BLaER1 treated with 17β-estradiol and CSF1 and Interleukin-3, amounts not matched to agents 10 nM and 100 nM (cell line): ENCODE data around the gene ANTXR2.
"Not testable (repeated sequence)": the region's sequence is repeated elsewhere in the genome, so short reads cannot be mapped to it uniquely, and the experiment has no call there.

ENCODE experiments used
- H3K27ac ChIP-seq, 11 experiments: shearing (Covaris generic); formaldehyde crosslinking; 2 replicates each; pipeline ENCODE4 v1.8.1; 2022
- H3K27me3 ChIP-seq, 11 experiments: shearing (Covaris generic); formaldehyde crosslinking; 2 replicates each; pipeline ENCODE4 v1.8.1; 2022
- H3K36me3 ChIP-seq, 11 experiments: shearing (Covaris generic); formaldehyde crosslinking; 2 replicates each; pipeline ENCODE4 v1.8.1; 2022
- H3K4me1 ChIP-seq, 10 experiments: shearing (Covaris generic); formaldehyde crosslinking; 2 replicates each; pipeline ENCODE4 v1.8.1; 2022
- H3K4me2 ChIP-seq, 11 experiments: shearing (Covaris generic); formaldehyde crosslinking; 2 replicates each; pipeline ENCODE4 v1.8.1; 2022
- H3K4me3 ChIP-seq, 10 experiments: shearing (Covaris generic); formaldehyde crosslinking; 2 replicates each; pipeline ENCODE4 v1.8.1; 2022
- H3K9ac ChIP-seq, 11 experiments: shearing (Covaris generic); formaldehyde crosslinking; 2 replicates each; pipeline ENCODE4 v1.8.1; 2022
- H3K9me3 ChIP-seq, 11 experiments: shearing (Covaris generic); formaldehyde crosslinking; replicated peaks in 1 of 11; 2 replicates each; pipeline ENCODE4 v1.8.1; 2022
- H4K20me1 ChIP-seq, 11 experiments: shearing (Covaris generic); formaldehyde crosslinking; 2 replicates each; pipeline ENCODE4 v1.8.1; 2022
- Cebpa-rat ChIP-seq, 11 experiments: shearing (Covaris generic); IDR thresholded peaks; 2 replicates each; pipeline ENCODE4 v1.8.1; 2022

The ANTXR2 gene

DNA sequence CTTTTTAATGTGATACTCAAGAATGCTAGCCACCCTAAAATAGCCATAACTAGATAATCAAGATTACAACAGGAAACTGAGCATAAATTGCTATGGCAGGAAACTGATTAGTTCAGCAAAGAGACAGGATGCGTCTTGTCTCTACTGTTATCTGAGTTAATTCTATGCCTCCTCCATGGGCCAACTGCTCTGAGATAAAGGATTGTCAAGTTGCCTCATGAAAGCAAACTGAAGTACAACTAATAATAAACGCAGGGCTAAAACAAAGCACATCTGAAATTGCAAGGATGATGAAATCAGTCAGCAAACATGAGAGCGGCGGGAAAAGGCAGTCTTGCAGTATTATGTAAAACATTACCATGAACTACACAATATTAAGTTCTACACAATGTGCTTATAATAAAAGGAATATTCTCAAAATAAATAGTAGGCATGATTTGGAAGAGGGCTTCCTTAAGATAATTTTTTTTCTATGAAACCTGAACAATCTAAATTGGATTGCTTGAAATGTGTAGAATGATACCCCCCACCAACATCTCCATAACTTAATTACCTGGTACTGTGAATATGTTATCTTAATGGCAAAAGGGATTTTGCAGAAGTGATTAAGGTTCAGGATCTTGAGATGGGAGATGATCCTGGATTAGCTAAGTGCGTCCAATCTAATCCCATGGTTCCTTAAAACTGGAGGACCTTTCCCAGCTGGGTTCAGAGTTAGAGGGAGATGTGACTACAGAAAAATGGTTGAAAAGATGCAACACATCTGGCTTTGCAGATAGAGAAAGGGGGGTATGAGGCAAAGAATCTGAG, 65.9 kb downstream of the ANTXR2 start:
- Histone ChIP-seq H3K4me2 (peak overlapping the region; percentile 40 to 83 (median 69)), H3K4me3 (peak overlapping the region in 1 of 10 experiments; percentile 21; a peak in 1 of 20 replicates), H3K36me3 (peaks cover 0 to 60% (median 18%) of the 10 kb centered on the region in 11 experiments; a peak in 14 of 22 replicates), H4K20me1 (no peaks in the 10 kb centered on the region), H3K27me3 (no peaks in the 10 kb centered on the region), H3K4me1 (peaks cover 7 to 78% (median 29%) of the 10 kb centered on the region in 10 experiments), H3K9me3 (peaks cover 0 to 27% (median 12%) of the 10 kb centered on the region in 11 experiments; a peak in 18 of 22 replicates), H3K27ac (peak overlapping the region; percentile 1 to 76 (median 45); a peak in 18 of 22 replicates), H3K9ac (peak overlapping the region in 3 of 11 experiments; percentile 0 to 56 (median 29); a peak in 3 of 22 replicates)
- peak in 1 of 11 experiments; percentile 46; a peak in 1 of 22 replicates for TF ChIP-seq Cebpa-rat (IDR thresholded peaks at IDR 0.05)

DNA sequence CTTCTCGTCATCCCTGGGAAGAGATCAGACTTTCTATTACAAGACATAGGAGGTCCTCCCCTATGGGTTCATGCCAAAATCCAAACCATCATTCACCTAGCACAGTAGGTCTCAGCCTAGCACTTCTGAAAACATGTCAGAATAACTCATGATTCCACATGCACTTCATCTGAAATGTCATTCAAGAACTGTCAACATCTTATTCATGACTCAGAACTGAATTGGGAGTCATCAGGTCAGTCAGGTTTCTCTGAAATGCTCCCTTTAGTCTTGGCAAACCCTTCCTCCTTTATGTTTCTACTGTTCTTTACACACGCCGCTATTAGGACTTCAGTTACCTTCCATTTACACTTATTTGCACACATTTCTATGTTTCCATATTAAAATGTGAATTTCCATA, 67.2 kb downstream of the ANTXR2 start:
- peaks cover 7 to 65% (median 29%) of the 10 kb centered on the region in 10 experiments for H3K4me1 ChIP-seq
- H3K4me3 ChIP-seq: no peak overlapping the region
- peak overlapping the region in 1 of 11 experiments; percentile 25; a peak in 2 of 22 replicates for H3K9ac ChIP-seq
- H3K9me3 ChIP-seq: peaks cover 0 to 27% (median 12%) of the 10 kb centered on the region in 11 experiments; a peak in 18 of 22 replicates
- H3K27me3 ChIP-seq: no peaks in the 10 kb centered on the region
- peaks cover 0 to 55% (median 14%) of the 10 kb centered on the region in 11 experiments; a peak in 14 of 22 replicates for H3K36me3 ChIP-seq
- H3K27ac ChIP-seq: peak overlapping the region in 8 of 11 experiments; percentile 12 to 76 (median 52); a peak in 10 of 22 replicates
- no peaks in the 10 kb centered on the region for H4K20me1 ChIP-seq
- no peak for TF ChIP-seq Cebpa-rat (IDR thresholded peaks at IDR 0.05)
- peak overlapping the region in 7 of 11 experiments; percentile 8 to 83 (median 70); a peak in 12 of 22 replicates for H3K4me2 ChIP-seq

DNA sequence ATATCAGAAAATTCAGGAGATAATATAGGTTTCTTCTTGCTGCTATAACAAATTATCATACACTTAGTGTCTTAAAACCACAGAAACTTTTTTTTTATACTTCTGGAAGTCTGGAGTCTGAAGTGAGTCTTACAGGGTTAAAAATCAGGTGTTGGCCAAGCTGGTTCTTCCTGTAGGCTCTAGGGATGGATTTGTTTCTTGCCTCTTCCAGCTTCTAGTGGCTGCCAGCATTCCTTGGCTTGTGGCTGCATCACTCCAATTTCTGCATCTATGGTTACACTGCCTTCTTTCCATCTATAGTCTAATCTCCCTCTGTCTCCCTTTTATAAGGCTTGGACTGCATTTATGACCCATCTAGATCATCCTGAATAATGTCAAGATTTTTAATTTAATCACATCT, 68.7 kb downstream of the ANTXR2 start:
- Histone ChIP-seq H3K4me3 (no peak overlapping the region), H4K20me1 (no peaks in the 10 kb centered on the region), H3K36me3 (peaks cover 0 to 49% (median 26%) of the 10 kb centered on the region in 11 experiments; a peak in 14 of 22 replicates), H3K9me3 (peaks cover 0 to 28% (median 13%) of the 10 kb centered on the region in 11 experiments; a peak in 18 of 22 replicates), H3K4me1 (peaks cover 7 to 49% (median 26%) of the 10 kb centered on the region in 10 experiments), H3K9ac (no peak overlapping the region), H3K27ac (peak overlapping the region in 1 of 11 experiments; percentile 19; a peak in 1 of 22 replicates), H3K4me2 (0 out of 22 replicates have a peak overlapping the region, but pooled peaks of 1 of the 11 experiments have one; percentile 83), H3K27me3 (no peaks in the 10 kb centered on the region)
- no peak for TF ChIP-seq Cebpa-rat (IDR thresholded peaks at IDR 0.05)

DNA sequence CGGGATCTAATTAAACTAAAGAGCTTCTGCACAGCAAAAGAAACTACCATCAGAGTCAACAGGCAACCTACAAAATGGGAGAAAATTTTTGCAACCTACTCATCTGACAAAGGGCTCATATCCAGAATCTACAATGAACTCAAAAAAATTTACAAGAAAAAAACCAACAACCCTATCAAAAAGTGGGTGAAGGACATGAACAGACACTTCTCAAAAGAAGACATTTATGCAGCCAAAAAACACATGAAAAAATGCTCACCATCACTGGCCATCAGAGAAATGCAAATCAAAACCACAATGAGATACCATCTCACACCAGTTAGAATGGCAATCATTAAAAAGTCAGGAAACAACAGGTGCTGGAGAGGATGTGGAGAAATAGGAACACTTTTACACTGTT, 70.5 kb downstream of the ANTXR2 start:
- not testable (repeated sequence) for H3K4me3 ChIP-seq, H3K27me3 ChIP-seq, H4K20me1 ChIP-seq, H3K27ac ChIP-seq, H3K9ac ChIP-seq, H3K4me2 ChIP-seq
- peaks cover 7 to 32% (median 21%) of the 10 kb centered on the region in 10 experiments for H3K4me1 ChIP-seq
- H3K36me3 ChIP-seq: peaks cover 0 to 53% (median 16%) of the 10 kb centered on the region in 11 experiments; a peak in 14 of 22 replicates
- peaks cover 0 to 34% (median 12%) of the 10 kb centered on the region in 11 experiments; a peak in 18 of 22 replicates for H3K9me3 ChIP-seq

DNA sequence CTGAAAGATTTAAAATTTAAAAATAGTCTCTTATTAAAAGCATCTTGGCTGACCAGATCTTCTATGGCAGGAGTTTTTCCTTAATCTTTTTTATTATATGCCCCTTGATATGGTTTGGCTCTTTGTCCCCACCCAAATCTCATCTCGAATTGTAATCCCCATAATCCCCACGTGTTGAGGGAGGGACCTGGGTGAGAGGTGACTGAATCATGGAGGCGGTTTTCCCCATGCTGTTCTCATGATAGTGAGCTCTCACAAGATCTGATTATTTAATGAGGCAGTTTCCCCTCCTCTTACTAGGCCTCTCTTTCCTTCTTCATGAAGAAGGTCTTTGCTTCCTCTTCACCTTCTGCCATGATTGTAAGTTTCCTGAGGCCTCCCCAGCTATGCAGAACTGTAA, 74.0 kb downstream of the ANTXR2 start:
- H3K9ac ChIP-seq, H3K4me2 ChIP-seq, H3K4me1 ChIP-seq, H3K27me3 ChIP-seq, H4K20me1 ChIP-seq, H3K4me3 ChIP-seq, H3K27ac ChIP-seq: not testable (repeated sequence)
- Histone ChIP-seq H3K9me3 (peaks cover 0 to 23% (median under 1%) of the 10 kb centered on the region in 11 experiments; a peak in 9 of 22 replicates), H3K36me3 (peaks cover 0 to 70% (median 0%) of the 10 kb centered on the region in 11 experiments; a peak in 9 of 22 replicates)

DNA sequence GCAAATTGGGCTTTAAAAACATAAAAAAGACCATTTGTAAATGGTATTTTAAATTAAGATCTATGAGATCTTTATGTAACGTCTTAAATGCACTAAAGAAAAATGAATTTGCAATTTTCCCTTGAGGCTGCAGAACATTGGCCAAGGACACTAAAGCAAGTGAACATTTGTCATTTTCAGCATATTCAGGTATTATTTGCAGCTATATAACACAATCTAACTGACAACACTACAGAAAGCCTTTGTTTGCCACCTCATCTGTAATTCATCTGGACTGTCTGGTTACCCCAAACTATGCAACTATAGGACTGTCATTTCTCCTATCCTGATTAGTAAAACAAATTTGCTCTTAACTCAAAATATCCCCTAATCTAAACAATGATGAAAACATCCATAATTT, 74.8 kb downstream of the ANTXR2 start:
- peaks cover 0 to 63% (median 0%) of the 10 kb centered on the region in 11 experiments; a peak in 7 of 22 replicates for H3K36me3 ChIP-seq
- H3K4me2 ChIP-seq: no peak overlapping the region
- no peak overlapping the region for H3K27ac ChIP-seq
- peaks cover 0 to 6% (median 0%) of the 10 kb centered on the region in 11 experiments; a peak in 2 of 22 replicates for H4K20me1 ChIP-seq
- H3K27me3 ChIP-seq: no peaks in the 10 kb centered on the region
- no peak overlapping the region for H3K9ac ChIP-seq
- H3K9me3 ChIP-seq: peaks cover 0 to 16% (median 0%) of the 10 kb centered on the region in 11 experiments; a peak in 4 of 22 replicates
- H3K4me1 ChIP-seq: peaks cover 0 to 14% (median 0%) of the 10 kb centered on the region in 10 experiments; a peak in 3 of 20 replicates
- TF ChIP-seq Cebpa-rat (IDR thresholded peaks at IDR 0.05): no peak
- H3K4me3 ChIP-seq: no peak overlapping the region

DNA sequence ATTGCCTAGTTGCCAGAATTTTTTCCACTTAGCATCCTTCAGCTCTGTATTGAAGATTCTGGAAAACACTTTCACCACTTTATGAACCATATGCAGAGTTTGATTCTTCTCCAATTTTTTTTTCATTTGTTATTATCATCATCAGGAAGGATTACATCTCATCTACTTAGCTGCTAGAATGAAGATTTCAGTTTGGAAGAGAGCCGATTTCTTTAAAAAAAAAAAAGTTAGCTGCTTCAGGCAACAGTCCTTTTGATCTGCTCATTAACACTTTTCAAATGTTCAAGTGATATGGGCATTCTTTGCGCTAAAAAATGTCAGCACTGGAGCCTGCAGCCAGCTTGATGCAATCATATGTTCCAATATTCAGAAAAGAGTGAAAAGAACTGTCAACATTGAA, 76.2 kb downstream of the ANTXR2 start:
- Histone ChIP-seq H3K36me3 (peaks cover 0 to 66% (median 0%) of the 10 kb centered on the region in 11 experiments; a peak in 8 of 22 replicates), H3K4me1 (peaks cover 0 to 14% (median 0%) of the 10 kb centered on the region in 10 experiments; a peak in 3 of 20 replicates), H4K20me1 (peaks cover 0 to 7% (median 0%) of the 10 kb centered on the region in 11 experiments; a peak in 3 of 22 replicates), H3K27ac (no peak overlapping the region), H3K27me3 (no peaks in the 10 kb centered on the region), H3K4me2 (no peak overlapping the region), H3K9me3 (peaks cover 0 to 13% (median 0%) of the 10 kb centered on the region in 11 experiments; a peak in 4 of 22 replicates), H3K4me3 (no peak overlapping the region), H3K9ac (no peak overlapping the region)
- no peak for TF ChIP-seq Cebpa-rat (IDR thresholded peaks at IDR 0.05)

DNA sequence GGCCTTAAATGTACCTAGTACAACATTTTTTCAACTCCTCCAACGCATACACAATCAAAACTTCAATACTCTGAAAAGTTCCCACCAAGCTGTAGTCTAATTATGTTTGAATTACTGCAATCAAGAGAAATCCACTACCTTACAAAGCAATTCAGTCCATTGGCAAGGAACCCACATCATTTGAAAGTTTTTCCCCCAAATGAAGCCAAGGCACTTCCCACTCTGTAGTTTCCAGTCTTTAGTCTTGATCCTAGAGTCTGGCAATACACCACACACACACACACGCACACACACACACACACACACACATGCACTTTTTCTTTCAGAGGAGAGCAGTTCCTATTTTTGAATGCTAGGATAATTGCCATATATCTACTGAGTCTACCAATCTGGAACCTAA, 79.6 kb downstream of the ANTXR2 start:
- H3K4me3 ChIP-seq: no peak overlapping the region
- no peak for TF ChIP-seq Cebpa-rat (IDR thresholded peaks at IDR 0.05)

More for the DNA sequence above, 79.6 kb downstream of the ANTXR2 start:
- H4K20me1 ChIP-seq: peaks cover 0 to 30% (median 0%) of the 10 kb centered on the region in 11 experiments; a peak in 4 of 22 replicates
- peaks cover 0 to 58% (median 0%) of the 10 kb centered on the region in 11 experiments; a peak in 8 of 22 replicates for H3K36me3 ChIP-seq
- 0 out of 22 replicates have a peak overlapping the region, but pooled peaks of 1 of the 11 experiments have one; percentile 15 for H3K4me2 ChIP-seq
- H3K9ac ChIP-seq: no peak overlapping the region
- H3K27me3 ChIP-seq: no peaks in the 10 kb centered on the region
- H3K4me1 ChIP-seq: peaks cover 0 to 10% (median 0%) of the 10 kb centered on the region in 10 experiments; a peak in 4 of 20 replicates
- H3K9me3 ChIP-seq: peaks cover 0 to 15% (median 0%) of the 10 kb centered on the region in 11 experiments; a peak in 4 of 22 replicates
- no peak overlapping the region for H3K27ac ChIP-seq
